Small intestine (tissue), 7 donors: ENCODE results near the gene SCN9A. TPM values are rescaled to one million over a fixed set of nuclear protein-coding genes. Genes with fewer than 3 reads are reported as not detected.
"Not testable (repeated sequence)": the region's sequence is repeated elsewhere in the genome, so short reads cannot be mapped to it uniquely, and the experiment has no call there.

Experiments
- DNase-seq, 2 donors: peaks; one replicate each; pipeline versions ENCODE4 v3.0.0 to v3.0.0-alpha.2; 2013
- FAIRE-seq: peaks from 2 replicates; lab custom pipeline; 2012; peaks lifted over from hg19 to GRCh38; lab: Jason Lieb, UNC
- H3K27ac ChIP-seq, 3 donors: one replicate each; pipeline ENCODE4 v1.5.1; 2013; ENCODE audit warnings: low read length in 2 of 3, mild to moderate bottlenecking in 2 of 3, control low read depth in 1 of 3, inconsistent platforms in 1 of 3, low read depth in 1 of 3, moderate library complexity in 1 of 3
- H3K27me3 ChIP-seq, 3 donors: one replicate each; pipeline ENCODE4 v1.6.1; 2013; ENCODE audit warnings: low read length in 3 of 3, inconsistent platforms in 1 of 3; ENCODE audit not compliant: control insufficient read depth in 3 of 3, insufficient read depth in 3 of 3
- H3K36me3 ChIP-seq, 3 donors: one replicate each; pipeline ENCODE4 v1.6.1; 2013; ENCODE audit warnings: low read length in 3 of 3, inconsistent platforms in 1 of 3, low read depth in 1 of 3, mild to moderate bottlenecking in 1 of 3, moderate library complexity in 1 of 3; ENCODE audit not compliant: control insufficient read depth in 3 of 3, insufficient read depth in 2 of 3
- H3K4me1 ChIP-seq, 3 donors: one replicate each; pipeline ENCODE4 v1.6.1; 2013; ENCODE audit warnings: low read length in 2 of 3, inconsistent platforms in 1 of 3, low read depth in 1 of 3, mild to moderate bottlenecking in 1 of 3, moderate library complexity in 1 of 3; ENCODE audit not compliant: control insufficient read depth in 3 of 3, insufficient read depth in 2 of 3
- H3K4me3 ChIP-seq, 3 donors: one replicate each; pipeline ENCODE4 v1.5.1; 2013; ENCODE audit warnings: low read length in 3 of 3, control low read depth in 1 of 3, inconsistent platforms in 1 of 3, low read depth in 1 of 3, mild to moderate bottlenecking in 1 of 3, moderate library complexity in 1 of 3
- H3K9me3 ChIP-seq, 2 donors: one replicate each; pipeline ENCODE4 v1.6.1; 2013; ENCODE audit warnings: low read depth in 1 of 2, low read length in 1 of 2; ENCODE audit not compliant: control insufficient read depth in 2 of 2, insufficient read depth in 1 of 2
- WGBS, 3 donors: extraction: QIAGEN DNeasy Blood & Tissue Kit; methylation state at CpG; one replicate each; pipeline ENCODE4 v1.1.7; 2013; 5-methylcytosine and 5-hydroxymethylcytosine counted together
- polyA plus RNA-seq, 4 donors: library from polyadenylated mRNA; stranded (reverse) in 3 of 4; unstranded in 1 of 4; fragments of 200-250 nt in 3 of 4; fragments of 120-200 nt in 1 of 4; gene quantifications; one replicate each; pipeline versions ENCODE4 v1.2.1 to v1.2.3, GENCODE V29; 2013
- donor health status: healthy with polysubstance abuse.
- donor health status: control.
- donor health status: control.
- donor health status: Bipolar disorder and iron deficiency.
- donor health status: healthy.

Gene SCN9A
- polyA plus RNA-seq, 4 donors: 0.27 to 2.1 (median 1.7) TPM; not detected in 1

DNA sequence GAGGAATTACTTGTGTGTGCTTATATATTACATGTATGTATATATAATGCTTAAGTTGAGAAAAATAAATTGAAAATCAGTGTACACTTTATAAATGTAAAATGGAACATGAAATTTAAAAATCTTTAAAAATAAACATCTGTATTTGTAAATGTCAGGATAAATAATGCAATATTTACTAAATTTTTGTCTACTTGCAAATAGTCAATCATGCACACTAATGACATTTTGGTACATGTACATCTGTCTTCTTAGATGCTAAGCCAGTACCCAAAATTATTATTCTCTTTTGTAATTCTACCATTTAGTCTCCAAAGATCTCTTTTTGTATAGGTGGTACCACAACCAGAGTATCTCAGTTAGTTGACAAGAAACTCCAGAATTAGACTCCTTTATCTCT, 151.5 kb downstream of the SCN9A start:
- Histone ChIP-seq H3K4me3 (no peak overlapping the region), H3K9me3 (no peaks in the 10 kb centered on the region), H3K27me3 (no peaks in the 10 kb centered on the region), H3K4me1 (no peaks in the 10 kb centered on the region), H3K27ac (no peak overlapping the region), H3K36me3 (no peaks in the 10 kb centered on the region)
- FAIRE-seq (no peak), DNase-seq (no peak)

GRCh38 chr2:166223298-166223697, 152.4 kb downstream of the SCN9A start:
- DNase-seq: no peak
- H3K27ac ChIP-seq: no peak overlapping the region
- no peak for FAIRE-seq
- 93 to 97% (median 93%) methylated on average over 4 of the region's 4 CpGs for WGBS, 3 donors
- no peaks in the 10 kb centered on the region for H3K27me3 ChIP-seq
- no peaks in the 10 kb centered on the region for H3K4me1 ChIP-seq
- H3K9me3 ChIP-seq: no peaks in the 10 kb centered on the region
- H3K4me3 ChIP-seq: no peak overlapping the region
- no peaks in the 10 kb centered on the region for H3K36me3 ChIP-seq

- Histone ChIP-seq H3K27me3 (no peaks in the 10 kb centered on the region), H3K36me3 (no peaks in the 10 kb centered on the region), H3K27ac (no peak overlapping the region), H3K4me3 (no peak overlapping the region), H3K9me3 (peaks cover 0 to 10% of the 10 kb centered on the region in 2 donors), H3K4me1 (no peaks in the 10 kb centered on the region)
- 79 to 88% (median 80%) methylated on average over 1 of the region's 1 CpG for WGBS, 3 donors
- FAIRE-seq (no peak), DNase-seq (no peak)
Observed at GRCh38 chr2:166211079-166211478, 164.7 kb downstream of the SCN9A start.

- H3K4me3 ChIP-seq, H3K4me1 ChIP-seq, DNase-seq, H3K27ac ChIP-seq, FAIRE-seq, H3K27me3 ChIP-seq, H3K36me3 ChIP-seq: not testable (repeated sequence)
- WGBS, 3 donors: 94 to 97% (median 96%) methylated on average over 4 of the region's 4 CpGs
- peaks cover 0 to 10% of the 10 kb centered on the region in 2 donors for H3K9me3 ChIP-seq
Observed at GRCh38 chr2:166209944-166210343, 165.8 kb downstream of the SCN9A start.

GRCh38 chr2:166209367-166209766, 166.4 kb downstream of the SCN9A start:
- not testable (repeated sequence) for H3K27me3 ChIP-seq, H3K27ac ChIP-seq, DNase-seq, H3K4me1 ChIP-seq, FAIRE-seq, H3K36me3 ChIP-seq, H3K4me3 ChIP-seq
- no CpG with 5 or more reads among the region's 1 CpG for WGBS, 3 donors
- H3K9me3 ChIP-seq: peaks cover 0 to 10% of the 10 kb centered on the region in 2 donors

DNA sequence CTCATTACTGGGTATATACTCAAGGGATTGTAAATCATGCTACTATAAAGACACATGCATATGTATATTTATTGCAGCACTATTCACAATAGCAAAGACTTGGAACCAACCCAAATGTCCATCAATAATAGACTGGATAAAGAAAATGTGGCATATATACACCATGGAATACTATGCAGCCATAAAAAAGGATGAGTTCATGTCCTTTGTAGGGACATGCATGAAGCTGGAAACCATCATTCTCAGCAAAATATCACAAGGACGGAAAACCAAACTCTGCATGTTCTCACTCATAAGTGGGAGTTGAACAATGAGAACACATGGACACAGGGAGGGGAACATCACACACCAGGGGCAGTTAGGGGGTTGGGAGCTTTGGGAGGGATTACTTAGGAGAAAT, 169.6 kb downstream of the SCN9A start:
- not testable (repeated sequence) for H3K27ac ChIP-seq, FAIRE-seq, H3K4me3 ChIP-seq, H3K27me3 ChIP-seq, H3K4me1 ChIP-seq, H3K9me3 ChIP-seq, DNase-seq, H3K36me3 ChIP-seq
- 76 to 98% (median 89%) methylated on average over 1 of the region's 1 CpG for WGBS, 3 donors

DNA sequence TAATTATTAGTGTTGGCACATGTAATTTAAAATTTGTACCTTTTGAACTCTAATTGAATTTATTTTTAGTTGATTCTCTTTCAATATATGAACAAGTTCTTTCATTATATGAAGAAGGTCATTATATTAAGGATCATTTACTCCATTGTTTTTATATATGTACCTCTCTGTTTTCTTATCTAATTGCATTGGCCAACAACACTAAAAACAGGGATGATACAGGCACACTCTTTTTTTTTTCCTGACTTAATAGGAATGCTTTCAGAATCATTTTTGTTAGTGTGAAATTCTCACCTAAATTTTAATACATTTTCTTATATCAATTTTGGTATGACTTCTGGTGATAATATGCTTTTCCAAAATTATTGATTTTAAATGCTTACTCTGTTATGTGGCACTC, 173.0 kb downstream of the SCN9A start:
- Histone ChIP-seq H3K4me1 (no peaks in the 10 kb centered on the region), H3K27me3 (no peaks in the 10 kb centered on the region), H3K4me3 (no peak overlapping the region), H3K9me3 (no peaks in the 10 kb centered on the region), H3K27ac (no peak overlapping the region), H3K36me3 (no peaks in the 10 kb centered on the region)
- no peak for DNase-seq
- no peak for FAIRE-seq

GRCh38 chr2:166197446-166197845, 178.3 kb downstream of the SCN9A start:
- Histone ChIP-seq H3K9me3 (no peaks in the 10 kb centered on the region), H3K4me1 (no peaks in the 10 kb centered on the region)
- 48 to 66% (median 63%) methylated on average over 3 of the region's 3 CpGs for WGBS, 3 donors

GRCh38 chr2:166193407-166193806, 182.3 kb downstream of the SCN9A start:
- DNase-seq (no peak), FAIRE-seq (no peak)
- no peak overlapping the region for H3K4me3 ChIP-seq
- H3K27ac ChIP-seq: no peak overlapping the region
- no peaks in the 10 kb centered on the region for H3K4me1 ChIP-seq
- no peaks in the 10 kb centered on the region for H3K27me3 ChIP-seq
- no peaks in the 10 kb centered on the region for H3K9me3 ChIP-seq
- 86 to 100% (median 87%) methylated on average over 2 of the region's 2 CpGs for WGBS, 3 donors
- H3K36me3 ChIP-seq: no peaks in the 10 kb centered on the region

More at GRCh38 chr2:166197446-166197845, 178.3 kb downstream of the SCN9A start:
- FAIRE-seq: no peak
- H3K4me3 ChIP-seq: no peak overlapping the region
- no peaks in the 10 kb centered on the region for H3K36me3 ChIP-seq
- H3K27me3 ChIP-seq: no peaks in the 10 kb centered on the region
- no peak overlapping the region for H3K27ac ChIP-seq
- DNase-seq: no peak
